Uterus (tissue), 4 donors: Measurements from ENCODE around the gene ATP5MC2. TPM values are rescaled to one million over a fixed set of nuclear protein-coding genes. Genes with fewer than 3 reads are reported as not detected.

Experiments
- DNase-seq, 2 donors: peaks; one replicate each; pipeline ENCODE4 v3.0.0-alpha.2; 2019 to 2020
- H3K27ac ChIP-seq, 2 donors: fragments of 200-600 bp; sonication (generic); 1 replicate in 1 of 2; 2 replicates in 1 of 2; pipeline ENCODE4 v1.5.1; 2016 to 2018
- H3K27me3 ChIP-seq, 2 donors: fragments of 200-600 bp; sonication (generic); one replicate each; pipeline ENCODE4 v1.5.1; 2018 to 2019; ENCODE audit warnings: control low read depth in 1 of 2
- H3K36me3 ChIP-seq, 2 donors: fragments of 200-600 bp; sonication (generic); one replicate each; pipeline ENCODE4 v1.5.1; 2019; ENCODE audit warnings: control low read depth in 1 of 2
- H3K4me1 ChIP-seq, 2 donors: fragments of 200-600 bp; sonication (generic); one replicate each; pipeline ENCODE4 v1.5.1; 2018 to 2019; ENCODE audit warnings: control low read depth in 1 of 2
- H3K4me3 ChIP-seq, 2 donors: fragments of 200-600 bp; sonication (generic); 1 replicate in 1 of 2; 2 replicates in 1 of 2; pipeline ENCODE4 v1.5.1; 2018 to 2019; ENCODE audit warnings: mild to moderate bottlenecking in 1 of 2
- H3K9me3 ChIP-seq, 2 donors: fragments of 200-600 bp; sonication (generic); one replicate each; pipeline ENCODE4 v1.5.1; 2019; ENCODE audit warnings: control low read depth in 1 of 2
- POLR2A ChIP-seq, 2 donors: fragments of 450-650 bp; IDR thresholded peaks; one replicate each; pipeline ENCODE4 v1.6.1; 2016; ENCODE audit warnings: antibody characterized with exemption in 2 of 2, mild to moderate bottlenecking in 1 of 2, moderate library complexity in 1 of 2
- intact Hi-C: fragments of 100-400 bp; cut with DNase I; formaldehyde crosslinking; loops from one replicate; pipeline ENCODE4 v1.15.1; 2023; ENCODE audit warnings: low total_unique reads
- total RNA-seq, 4 donors: library from RNA; depleted of rRNA in 3 of 4; stranded (reverse); fragments of >200 nt in 3 of 4; gene quantifications; one replicate each; pipeline versions ENCODE4 v1.1.0 to v1.2.4, GENCODE V29; 2014 to 2023
- TF ChIP-seq, protein P1 (sequence below), 4 experiments: fragments of 200-600 bp in 2 of 4; fragments of 450-650 bp in 2 of 4; sonication (generic) in 2 of 4; IDR thresholded peaks; one replicate each; pipeline ENCODE4 v1.5.1; 2016 to 2019; ENCODE audit warnings: antibody characterized with exemption in 4 of 4, mild to moderate bottlenecking in 2 of 4, moderate library complexity in 1 of 4
- donor health status: DM: yes; HTN: yes; CAD: no.

Gene ATP5MC2
- total RNA-seq, 4 donors from 2014 or later, result 68.9 to 215 (median 133) TPM

DNA sequence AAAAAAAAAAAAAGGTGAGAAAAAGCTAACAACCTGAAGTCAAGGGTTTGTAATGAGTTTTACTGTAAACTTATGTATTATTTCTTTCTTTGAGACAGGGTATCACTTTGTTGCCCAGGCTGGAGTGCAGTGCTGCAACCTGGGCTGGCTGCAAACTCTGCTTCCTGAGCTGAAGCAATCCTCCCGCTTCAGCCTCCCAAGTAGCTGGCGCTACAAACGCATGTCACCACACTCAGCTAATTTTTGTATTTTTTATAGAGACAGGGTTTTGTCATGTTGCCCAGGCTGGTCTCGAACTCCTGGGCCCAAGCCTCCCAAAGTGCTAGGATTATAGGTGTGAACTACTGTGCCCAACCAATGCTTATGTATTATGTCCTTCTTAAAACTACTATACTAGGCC lies 58.9 kb downstream of the ATP5MC2 start:
- intact Hi-C loops, result no loop called here

More for the DNA sequence above, 58.9 kb downstream of the ATP5MC2 start:
- Histone ChIP-seq H3K9me3 (no peaks in the 10 kb centered on the region), H3K27me3 (no peaks in the 10 kb centered on the region), H3K36me3 (no peaks in the 10 kb centered on the region), H3K4me3 (no peak overlapping the region), H3K4me1 (peaks cover 3 to 4% of the 10 kb centered on the region in 2 donors), H3K27ac (peak overlapping the region; percentile 47 to 54)
- DNase-seq, result no peak
- TF ChIP-seq, protein P1, sequence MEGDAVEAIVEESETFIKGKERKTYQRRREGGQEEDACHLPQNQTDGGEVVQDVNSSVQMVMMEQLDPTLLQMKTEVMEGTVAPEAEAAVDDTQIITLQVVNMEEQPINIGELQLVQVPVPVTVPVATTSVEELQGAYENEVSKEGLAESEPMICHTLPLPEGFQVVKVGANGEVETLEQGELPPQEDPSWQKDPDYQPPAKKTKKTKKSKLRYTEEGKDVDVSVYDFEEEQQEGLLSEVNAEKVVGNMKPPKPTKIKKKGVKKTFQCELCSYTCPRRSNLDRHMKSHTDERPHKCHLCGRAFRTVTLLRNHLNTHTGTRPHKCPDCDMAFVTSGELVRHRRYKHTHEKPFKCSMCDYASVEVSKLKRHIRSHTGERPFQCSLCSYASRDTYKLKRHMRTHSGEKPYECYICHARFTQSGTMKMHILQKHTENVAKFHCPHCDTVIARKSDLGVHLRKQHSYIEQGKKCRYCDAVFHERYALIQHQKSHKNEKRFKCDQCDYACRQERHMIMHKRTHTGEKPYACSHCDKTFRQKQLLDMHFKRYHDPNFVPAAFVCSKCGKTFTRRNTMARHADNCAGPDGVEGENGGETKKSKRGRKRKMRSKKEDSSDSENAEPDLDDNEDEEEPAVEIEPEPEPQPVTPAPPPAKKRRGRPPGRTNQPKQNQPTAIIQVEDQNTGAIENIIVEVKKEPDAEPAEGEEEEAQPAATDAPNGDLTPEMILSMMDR (IDR thresholded peaks at IDR 0.05), result no peak
- no peak for TF ChIP-seq POLR2A (IDR thresholded peaks at IDR 0.05)

Other genes starting within 250 kb of the ATP5MC2 start
- 10 to 100 TPM in 3 of 4 donors, 1 to 10 TPM in 1; 2.6 to 88.2 (median 20.1) TPM for gene PRR13, start 234.3 kb downstream of the ATP5MC2 start, total RNA-seq
- gene PCBP2, start 224.0 kb downstream of the ATP5MC2 start, total RNA-seq, result 100 to 1,000 TPM; 364 to 929 (median 383) TPM
- 10 to 100 TPM; 13.8 to 65.8 (median 34.7) TPM for gene MAP3K12, start 176.6 kb downstream of the ATP5MC2 start, total RNA-seq
- gene TARBP2, start 174.8 kb downstream of the ATP5MC2 start, total RNA-seq, result 10 to 100 TPM in 3 of 4 donors, 1 to 10 TPM in 1; 6.7 to 33.2 (median 19.0) TPM
- gene NPFF, start 168.6 kb downstream of the ATP5MC2 start, total RNA-seq, result not detected
- gene ATF7, start 49.7 kb downstream of the ATP5MC2 start, total RNA-seq, result 10 to 100 TPM; 10.6 to 47.6 (median 21.3) TPM
- 100 to 1,000 TPM; 121 to 219 (median 152) TPM for gene CALCOCO1, start 51.4 kb upstream of the ATP5MC2 start, total RNA-seq
- gene CISTR, start 75.9 kb upstream of the ATP5MC2 start, total RNA-seq, result not detected